CD4-positive, alpha-beta T cell (primary cell): ENCODE measurements around the gene TIGIT. TPM values are rescaled to one million over a fixed set of nuclear protein-coding genes. Genes with fewer than 3 reads are reported as not detected.

ENCODE experiments used
- ATAC-seq: fragments of 200-7000 bp; cut with Tn5 transposase; one replicate; pipeline ENCODE4 v1.10.0; 2022; ENCODE audit warnings: mild to moderate bottlenecking; ENCODE audit not compliant: poor library complexity
- CTCF ChIA-PET: fragments of 350-600 bp; sonication (Branson Sonifier 250); formaldehyde crosslinking; loops from one replicate; lab custom pipeline; 2021; ENCODE audit warnings: antibody characterized with exemption, inconsistent platforms; lab: Charles Lee
- POLR2A ChIA-PET: fragments of 350-600 bp; sonication (Branson Sonifier 250); formaldehyde crosslinking; loops from one replicate; lab custom pipeline; 2021; ENCODE audit warnings: antibody characterized with exemption, inconsistent platforms; lab: Charles Lee
- DNase-seq, 14 experiments: peaks; one replicate each; pipeline ENCODE4 v3.0.0-alpha.2; 2013 to 2020; ENCODE audit warnings: mixed read lengths in 2 of 14
- H3K27ac ChIP-seq, 2 donors: one replicate each; pipeline versions ENCODE4 v1.5.1 to v1.7.0; 2013; ENCODE audit warnings: low read length in 2 of 2, low read depth in 1 of 2, mild to moderate bottlenecking in 1 of 2
- H3K27me3 ChIP-seq, 2 experiments: 1 replicate in 1 of 2; 2 replicates in 1 of 2; pipeline versions ENCODE4 v1.6.1 to v1.7.0; 2013; ENCODE audit warnings: low read length in 2 of 2, control low read depth in 1 of 2, mild to moderate bottlenecking in 1 of 2, moderate library complexity in 1 of 2; ENCODE audit not compliant: insufficient read depth in 2 of 2, control insufficient read depth in 1 of 2
- H3K36me3 ChIP-seq: one replicate; pipeline ENCODE4 v1.6.1; 2013; ENCODE audit warnings: low read length, control low read depth; ENCODE audit not compliant: insufficient read depth
- H3K4me1 ChIP-seq: one replicate; pipeline ENCODE4 v1.6.1; 2013; ENCODE audit warnings: low read length, control low read depth; ENCODE audit not compliant: insufficient read depth
- H3K4me3 ChIP-seq: one replicate; pipeline ENCODE4 v1.5.1; 2013; ENCODE audit warnings: mild to moderate bottlenecking, low read length, moderate library complexity
- H3K9me3 ChIP-seq, 2 experiments: 1 replicate in 1 of 2; 2 replicates in 1 of 2; pipeline versions ENCODE4 v1.6.1 to v1.7.0; 2013; ENCODE audit warnings: low read length in 2 of 2, mild to moderate bottlenecking in 2 of 2, control low read depth in 1 of 2, moderate library complexity in 1 of 2; ENCODE audit not compliant: control insufficient read depth in 1 of 2, insufficient read depth in 1 of 2
- H3K27ac Mint-ChIP-seq: one replicate; pipeline ENCODE4 v1.8.0; 2020; ENCODE audit warnings: mixed read lengths
- H3K27me3 Mint-ChIP-seq: one replicate; pipeline ENCODE4 v1.8.0; 2021; ENCODE audit warnings: mixed read lengths
- H3K36me3 Mint-ChIP-seq: one replicate; pipeline ENCODE4 v1.8.0; 2021; ENCODE audit warnings: low read depth, mixed read lengths
- H3K4me1 Mint-ChIP-seq: one replicate; pipeline ENCODE4 v1.8.0; 2021; ENCODE audit warnings: low read depth, mixed read lengths
- H3K4me3 Mint-ChIP-seq: one replicate; pipeline ENCODE4 v1.8.0; 2020; ENCODE audit warnings: mild to moderate bottlenecking, mixed read lengths
- H3K9me3 Mint-ChIP-seq: one replicate; pipeline ENCODE4 v1.8.0; 2020; ENCODE audit warnings: mixed read lengths
- intact Hi-C, 2 experiments: fragments of 100-400 bp; cut with DNase I in 1 of 2; cut with micrococcal nuclease in 1 of 2; formaldehyde crosslinking; loops; one replicate each; pipeline versions ENCODE4 v1.15.1 to v1.9.0; 2023 to 2025; cut with DNase I, micrococcal nuclease
- total RNA-seq, 174 experiments: library from RNA in 2 of 174; stranded (reverse) in 2 of 174; gene quantifications; one replicate each; pipeline ENCODE4 v1.2.3 and lab custom pipeline; 2021 to 2026
- TF ChIP-seq, protein P1 (sequence below): fragments of 200-600 bp; IDR thresholded peaks from one replicate; pipeline ENCODE4 v1.8.0; 2022; ENCODE audit warnings: antibody characterized with exemption, mild to moderate bottlenecking

The TIGIT gene
- total RNA-seq, 2 experiments from 2014 or later: 3.5 to 4.2 TPM

DNA sequence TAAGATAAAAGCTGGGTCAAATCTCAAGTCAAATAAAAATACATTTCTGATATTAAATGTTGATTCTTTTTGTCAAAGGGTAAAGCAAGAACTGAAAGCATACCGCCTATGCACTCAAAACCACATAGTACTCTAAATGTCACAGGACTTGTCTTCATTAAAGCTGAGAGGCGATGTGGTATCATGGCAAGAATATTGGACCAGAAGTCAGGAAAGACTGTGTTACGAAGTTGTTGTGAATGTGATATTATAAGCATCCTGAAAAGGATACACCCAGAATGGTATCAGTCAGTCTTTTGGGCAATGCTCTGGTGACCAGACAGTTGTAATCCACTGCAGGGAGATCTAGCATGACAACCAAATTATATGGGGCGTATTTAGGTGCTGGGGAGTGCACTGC lies 33.8 kb downstream of the TIGIT start:
- Mint-ChIP-seq H3K36me3 (peaks cover 36% of the 10 kb centered on the region), H3K9me3 (no peaks in the 10 kb centered on the region), H3K4me3 (no peak overlapping the region), H3K27me3 (no peaks in the 10 kb centered on the region), H3K4me1 (peaks cover 60% of the 10 kb centered on the region), H3K27ac (no peak overlapping the region)
- no peak overlapping the region for H3K27ac ChIP-seq
- DNase-seq (no peak), ATAC-seq (no peak)
- ChIA-PET CTCF (interaction anchor here (1.3 to 1.9 kb wide), 2 partner anchors 37 to 76 kb away, joined by 3 to 6 read pairs; no protein-coding TSS in a partner anchor), POLR2A (no interaction called here)
- no peak overlapping the region for H3K4me3 ChIP-seq
- intact Hi-C loops: no loop called here
- H3K9me3 ChIP-seq: no peaks in the 10 kb centered on the region
- peaks cover 10% of the 10 kb centered on the region for H3K4me1 ChIP-seq
- TF ChIP-seq, protein P1, sequence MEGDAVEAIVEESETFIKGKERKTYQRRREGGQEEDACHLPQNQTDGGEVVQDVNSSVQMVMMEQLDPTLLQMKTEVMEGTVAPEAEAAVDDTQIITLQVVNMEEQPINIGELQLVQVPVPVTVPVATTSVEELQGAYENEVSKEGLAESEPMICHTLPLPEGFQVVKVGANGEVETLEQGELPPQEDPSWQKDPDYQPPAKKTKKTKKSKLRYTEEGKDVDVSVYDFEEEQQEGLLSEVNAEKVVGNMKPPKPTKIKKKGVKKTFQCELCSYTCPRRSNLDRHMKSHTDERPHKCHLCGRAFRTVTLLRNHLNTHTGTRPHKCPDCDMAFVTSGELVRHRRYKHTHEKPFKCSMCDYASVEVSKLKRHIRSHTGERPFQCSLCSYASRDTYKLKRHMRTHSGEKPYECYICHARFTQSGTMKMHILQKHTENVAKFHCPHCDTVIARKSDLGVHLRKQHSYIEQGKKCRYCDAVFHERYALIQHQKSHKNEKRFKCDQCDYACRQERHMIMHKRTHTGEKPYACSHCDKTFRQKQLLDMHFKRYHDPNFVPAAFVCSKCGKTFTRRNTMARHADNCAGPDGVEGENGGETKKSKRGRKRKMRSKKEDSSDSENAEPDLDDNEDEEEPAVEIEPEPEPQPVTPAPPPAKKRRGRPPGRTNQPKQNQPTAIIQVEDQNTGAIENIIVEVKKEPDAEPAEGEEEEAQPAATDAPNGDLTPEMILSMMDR: no peak
- H3K27me3 ChIP-seq: no peaks in the 10 kb centered on the region
- no peaks in the 10 kb centered on the region for H3K36me3 ChIP-seq

DNA sequence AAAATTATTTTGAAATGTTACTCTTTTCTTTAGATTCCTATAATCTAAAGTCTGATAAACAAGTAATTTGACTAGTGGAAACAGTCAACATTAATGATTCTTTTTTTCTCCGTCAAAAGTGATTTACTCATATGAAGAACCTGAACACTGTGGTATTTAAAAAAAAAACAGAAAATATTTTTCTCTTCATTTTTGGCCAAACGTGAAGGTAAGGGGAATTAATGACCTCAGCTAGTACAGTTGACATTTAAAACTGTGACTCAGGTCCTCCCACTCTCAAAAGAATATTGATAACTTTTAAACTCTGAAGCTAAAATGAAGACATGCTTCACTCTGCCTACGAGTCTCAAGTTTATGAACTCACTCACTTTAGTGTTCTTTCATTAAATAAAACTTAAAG lies 34.5 kb downstream of the TIGIT start:
- Mint-ChIP-seq H3K9me3 (no peaks in the 10 kb centered on the region), H3K27me3 (no peaks in the 10 kb centered on the region), H3K36me3 (peaks cover 38% of the 10 kb centered on the region), H3K4me1 (peaks cover 67% of the 10 kb centered on the region), H3K27ac (no peak overlapping the region), H3K4me3 (no peak overlapping the region)
- CTCF ChIA-PET: interaction anchor here (1.9 kb wide), 1 partner anchor 37 kb away, joined by 6 read pairs; no protein-coding TSS in a partner anchor
- no peak overlapping the region for H3K27ac ChIP-seq
- H3K36me3 ChIP-seq: no peaks in the 10 kb centered on the region
- POLR2A ChIA-PET: no interaction called here
- peaks cover 12% of the 10 kb centered on the region for H3K4me1 ChIP-seq
- no peak for ATAC-seq
- intact Hi-C loops: no loop called here
- DNase-seq: no peak
- no peak overlapping the region for H3K4me3 ChIP-seq
- TF ChIP-seq, protein P1: no peak
- no peaks in the 10 kb centered on the region for H3K27me3 ChIP-seq
- no peaks in the 10 kb centered on the region for H3K9me3 ChIP-seq

DNA sequence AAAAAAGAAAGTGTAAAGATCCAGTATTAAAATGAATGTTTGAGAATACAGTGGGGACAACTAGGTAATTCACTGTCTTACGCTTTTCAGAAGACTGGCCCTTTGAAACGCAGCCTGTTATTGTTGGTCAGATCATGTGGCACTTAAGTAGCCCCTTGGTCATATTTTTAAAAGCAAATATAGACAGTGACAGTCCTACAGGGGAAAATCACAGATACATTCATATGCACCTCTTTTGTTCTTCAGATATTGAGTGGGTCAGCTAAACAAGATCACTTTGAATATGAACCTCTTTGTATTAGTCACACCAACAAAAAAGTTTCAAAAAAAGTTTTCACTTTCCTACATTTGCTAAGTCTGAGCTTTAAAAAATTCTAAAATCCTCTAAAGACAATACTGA lies 36.0 kb downstream of the TIGIT start:
- Mint-ChIP-seq H3K27ac (no peak overlapping the region), H3K9me3 (no peaks in the 10 kb centered on the region), H3K27me3 (no peaks in the 10 kb centered on the region), H3K36me3 (peaks cover 40% of the 10 kb centered on the region), H3K4me1 (peaks cover 64% of the 10 kb centered on the region), H3K4me3 (no peak overlapping the region)
- Histone ChIP-seq H3K4me3 (no peak overlapping the region), H3K27me3 (no peaks in the 10 kb centered on the region), H3K27ac (no peak overlapping the region), H3K36me3 (no peaks in the 10 kb centered on the region), H3K9me3 (no peaks in the 10 kb centered on the region), H3K4me1 (peaks cover 20% of the 10 kb centered on the region)
- DNase-seq (no peak), ATAC-seq (no peak)
- ChIA-PET POLR2A (no interaction called here), CTCF (no interaction called here)
- TF ChIP-seq, protein P1: no peak
- intact Hi-C loops: loop anchor here in 1 of 2 experiments (5.0 kb wide), 1 partner anchor 118 kb away; no protein-coding TSS in a partner anchor
